Testis (tissue), 2 donors: ENCODE results near the gene B4GALT1.

ENCODE experiments used
- POLR2A ChIP-seq: fragments of 450-650 bp; IDR thresholded peaks from one replicate; pipeline ENCODE4 v1.6.1; 2017; ENCODE audit warnings: antibody characterized with exemption, mild to moderate bottlenecking, moderate library complexity
- TF ChIP-seq, protein P1 (sequence below), 3 experiments: fragments of 450-650 bp in 2 of 3; fragments of 200-600 bp in 1 of 3; sonication (generic) in 1 of 3; IDR thresholded peaks; one replicate each; pipeline ENCODE4 v1.5.1; 2016 to 2019; ENCODE audit warnings: antibody characterized with exemption in 3 of 3, mild to moderate bottlenecking in 2 of 3, moderate library complexity in 1 of 3

DNA sequence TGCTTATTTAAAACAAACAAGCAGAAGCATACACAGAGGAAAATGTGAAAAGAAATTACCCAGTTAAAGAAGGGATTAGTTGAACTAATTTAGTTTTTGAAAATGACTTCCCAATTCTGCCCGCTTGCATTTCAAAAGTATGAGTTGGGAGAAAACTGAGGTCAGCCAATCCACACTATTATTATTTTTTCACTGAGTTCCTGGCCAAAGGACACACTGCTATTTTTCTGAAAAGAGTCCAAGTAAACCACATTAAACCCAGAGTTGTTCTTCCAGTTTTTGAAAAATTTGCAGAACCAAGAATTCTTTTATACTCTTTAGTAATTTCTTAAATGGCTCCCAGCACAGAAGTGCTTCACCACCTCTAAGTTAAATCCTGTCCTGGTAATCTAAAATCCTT lies 98.1 kb downstream of the B4GALT1 start:
- TF ChIP-seq, protein P1, sequence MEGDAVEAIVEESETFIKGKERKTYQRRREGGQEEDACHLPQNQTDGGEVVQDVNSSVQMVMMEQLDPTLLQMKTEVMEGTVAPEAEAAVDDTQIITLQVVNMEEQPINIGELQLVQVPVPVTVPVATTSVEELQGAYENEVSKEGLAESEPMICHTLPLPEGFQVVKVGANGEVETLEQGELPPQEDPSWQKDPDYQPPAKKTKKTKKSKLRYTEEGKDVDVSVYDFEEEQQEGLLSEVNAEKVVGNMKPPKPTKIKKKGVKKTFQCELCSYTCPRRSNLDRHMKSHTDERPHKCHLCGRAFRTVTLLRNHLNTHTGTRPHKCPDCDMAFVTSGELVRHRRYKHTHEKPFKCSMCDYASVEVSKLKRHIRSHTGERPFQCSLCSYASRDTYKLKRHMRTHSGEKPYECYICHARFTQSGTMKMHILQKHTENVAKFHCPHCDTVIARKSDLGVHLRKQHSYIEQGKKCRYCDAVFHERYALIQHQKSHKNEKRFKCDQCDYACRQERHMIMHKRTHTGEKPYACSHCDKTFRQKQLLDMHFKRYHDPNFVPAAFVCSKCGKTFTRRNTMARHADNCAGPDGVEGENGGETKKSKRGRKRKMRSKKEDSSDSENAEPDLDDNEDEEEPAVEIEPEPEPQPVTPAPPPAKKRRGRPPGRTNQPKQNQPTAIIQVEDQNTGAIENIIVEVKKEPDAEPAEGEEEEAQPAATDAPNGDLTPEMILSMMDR (IDR thresholded peaks at IDR 0.05) = no peak
- TF ChIP-seq POLR2A = no peak
